Mammary epithelial cell (primary cell): ENCODE measurements around the gene ZAR1L.

ENCODE experiments used
- EZH2 ChIP-seq: IDR thresholded peaks from 2 replicates; pipeline ENCODE4 v1.6.1; 2012; ENCODE audit warnings: low read length, inconsistent platforms, borderline replicate concordance
- TF ChIP-seq, protein P1 (sequence below), 2 donors: IDR thresholded peaks in 1 of 2; conservative IDR thresholded peaks in 1 of 2; 2 replicates each; pipeline ENCODE4 v1.5.1; 2011 to 2012; ENCODE audit warnings: inconsistent platforms in 2 of 2, low read length in 2 of 2, mild to moderate bottlenecking in 2 of 2, control low read depth in 1 of 2, low read depth in 1 of 2; ENCODE audit not compliant: insufficient read depth in 1 of 2; ENCODE audit errors: extremely low read depth in 1 of 2

DNA sequence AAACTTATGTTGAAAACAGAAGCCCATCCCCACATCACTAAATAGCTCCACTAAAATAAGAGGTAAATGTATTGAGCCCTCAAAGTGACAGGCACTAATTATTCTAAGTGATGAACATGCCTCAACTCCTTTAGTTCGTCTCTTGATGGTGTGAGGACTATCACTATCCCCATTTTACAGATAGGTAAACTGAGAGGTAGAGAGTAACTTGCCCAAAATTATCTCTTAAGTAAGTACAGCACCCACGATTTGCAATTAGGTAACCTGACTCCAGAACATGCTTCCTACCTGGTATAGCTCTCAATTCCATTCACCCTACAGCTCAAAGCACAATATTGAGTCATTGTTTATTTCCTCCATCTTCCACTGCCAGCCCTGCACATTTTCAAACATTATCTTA is 12.7 kb downstream of the ZAR1L start:
- TF ChIP-seq, protein P1, sequence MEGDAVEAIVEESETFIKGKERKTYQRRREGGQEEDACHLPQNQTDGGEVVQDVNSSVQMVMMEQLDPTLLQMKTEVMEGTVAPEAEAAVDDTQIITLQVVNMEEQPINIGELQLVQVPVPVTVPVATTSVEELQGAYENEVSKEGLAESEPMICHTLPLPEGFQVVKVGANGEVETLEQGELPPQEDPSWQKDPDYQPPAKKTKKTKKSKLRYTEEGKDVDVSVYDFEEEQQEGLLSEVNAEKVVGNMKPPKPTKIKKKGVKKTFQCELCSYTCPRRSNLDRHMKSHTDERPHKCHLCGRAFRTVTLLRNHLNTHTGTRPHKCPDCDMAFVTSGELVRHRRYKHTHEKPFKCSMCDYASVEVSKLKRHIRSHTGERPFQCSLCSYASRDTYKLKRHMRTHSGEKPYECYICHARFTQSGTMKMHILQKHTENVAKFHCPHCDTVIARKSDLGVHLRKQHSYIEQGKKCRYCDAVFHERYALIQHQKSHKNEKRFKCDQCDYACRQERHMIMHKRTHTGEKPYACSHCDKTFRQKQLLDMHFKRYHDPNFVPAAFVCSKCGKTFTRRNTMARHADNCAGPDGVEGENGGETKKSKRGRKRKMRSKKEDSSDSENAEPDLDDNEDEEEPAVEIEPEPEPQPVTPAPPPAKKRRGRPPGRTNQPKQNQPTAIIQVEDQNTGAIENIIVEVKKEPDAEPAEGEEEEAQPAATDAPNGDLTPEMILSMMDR (conservative IDR thresholded peaks at IDR 0.05 in 1 of 2, IDR thresholded peaks at IDR 0.05 in 1 of 2; ENCODE audit: extremely low read depth in 1 of 2, insufficient read depth in 1 of 2, low read depth in 1 of 2, low read length in 2 of 2): no peak
- TF ChIP-seq EZH2: no peak
